GM12891 (cell line): ENCODE data around the gene SPINT2.

ENCODE experiments used
- DNase-seq: peaks from one replicate; pipeline ENCODE4 v3.0.0; 2011; ENCODE audit warnings: low spot score; ENCODE audit not compliant: insufficient read length
- FAIRE-seq: peaks from 2 replicates; lab custom pipeline; 2011; peaks lifted over from hg19 to GRCh38; lab: Jason Lieb, UNC
- PAX5 ChIP-seq: IDR thresholded peaks from 2 replicates; pipeline ENCODE4 v1.6.1; 2011; ENCODE audit warnings: low read length, moderate library complexity, mild to moderate bottlenecking; ENCODE audit not compliant: insufficient read depth, severe bottlenecking
- POLR2A ChIP-seq: IDR thresholded peaks from 2 replicates; pipeline ENCODE4 v1.6.1; 2011; ENCODE audit warnings: low read depth, low read length, control low read depth
- POLR2AphosphoS5 ChIP-seq: IDR thresholded peaks from 2 replicates; pipeline ENCODE4 v1.6.1; 2011; ENCODE audit warnings: low read depth, low read length, control low read depth
- POU2F2 ChIP-seq: IDR thresholded peaks from 2 replicates; pipeline ENCODE4 v1.6.1; 2011; ENCODE audit warnings: low read depth, mild to moderate bottlenecking, control low read depth, low read length, moderate library complexity
- SPI1 ChIP-seq: IDR thresholded peaks from 2 replicates; pipeline ENCODE4 v1.6.1; 2011; ENCODE audit warnings: low read depth, low read length, control low read depth
- TAF1 ChIP-seq: IDR thresholded peaks from 2 replicates; pipeline ENCODE4 v1.6.1; 2011; ENCODE audit warnings: low read depth, low read length, control low read depth

Gene SPINT2

DNA sequence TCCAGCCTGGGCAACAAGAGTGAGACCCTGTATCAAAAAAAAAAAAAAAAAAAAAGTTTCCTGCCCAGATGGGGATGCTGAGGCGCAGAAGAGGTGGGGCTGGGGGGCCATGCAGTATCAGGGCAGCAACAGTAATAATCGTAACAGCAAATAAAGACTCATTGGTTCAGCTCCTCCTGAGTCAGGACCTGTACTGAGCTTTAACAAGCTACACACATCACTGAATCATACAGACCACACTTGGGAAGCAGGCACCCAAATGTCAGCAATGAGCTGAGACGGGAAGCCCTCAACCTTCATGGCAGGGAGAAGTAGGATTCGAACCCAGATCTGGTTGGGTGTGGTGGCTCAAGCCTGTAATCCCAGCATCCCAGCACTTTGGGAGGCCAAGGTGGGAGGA lies 29.8 kb upstream of the SPINT2 start:
- TF ChIP-seq POLR2AphosphoS5 (no peak), TAF1 (no peak), SPI1 (no peak), PAX5 (no peak)
- DNase-seq (no peak), FAIRE-seq (no peak)

DNA sequence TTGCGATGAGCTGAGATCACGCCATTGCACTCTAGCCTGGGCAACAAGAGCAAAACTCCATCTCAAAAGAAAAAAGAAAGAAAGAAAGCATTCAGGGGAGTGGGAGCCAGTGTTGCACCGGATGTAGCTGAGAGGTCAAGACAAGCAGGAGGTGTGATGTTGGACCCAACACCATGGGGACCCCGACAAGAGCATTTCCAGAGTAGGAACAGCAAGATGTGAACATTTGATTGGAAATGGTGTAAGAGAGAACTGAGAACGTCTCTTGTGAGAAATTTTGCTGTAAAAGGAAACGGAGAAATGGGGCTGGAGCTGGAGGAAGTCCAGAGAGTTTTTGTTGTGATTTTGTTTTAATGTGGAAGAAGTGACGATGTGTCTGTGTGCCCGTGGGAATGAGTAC lies 24.6 kb upstream of the SPINT2 start:
- FAIRE-seq = no peak
- TF ChIP-seq TAF1 (no peak), SPI1 (no peak), POU2F2 (no peak), POLR2A (no peak), POLR2AphosphoS5 (no peak), PAX5 (no peak)
- DNase-seq = no peak

DNA sequence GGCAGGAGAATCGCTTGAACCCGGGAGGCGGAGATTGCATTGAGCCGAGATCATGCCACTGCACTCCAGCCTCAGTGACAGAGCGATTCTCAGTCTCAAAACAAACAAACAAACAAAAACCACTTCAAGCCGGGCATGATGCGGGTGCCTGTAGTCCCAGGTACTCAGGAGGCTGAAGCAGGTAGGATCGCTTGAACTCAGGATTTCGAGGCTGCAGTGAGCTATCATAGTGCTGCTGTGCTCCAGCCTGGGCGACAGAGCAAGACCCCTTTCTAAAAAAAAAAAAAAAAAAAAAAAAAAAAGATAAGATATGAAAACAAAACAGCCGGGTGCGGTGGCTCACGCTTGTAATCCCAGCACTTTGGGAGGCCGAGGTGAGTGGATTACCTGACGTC lies 21.1 kb upstream of the SPINT2 start:
- no peak for FAIRE-seq
- DNase-seq = no peak
- TF ChIP-seq SPI1 (no peak), POU2F2 (no peak), PAX5 (no peak), POLR2A (no peak), POLR2AphosphoS5 (no peak)

DNA sequence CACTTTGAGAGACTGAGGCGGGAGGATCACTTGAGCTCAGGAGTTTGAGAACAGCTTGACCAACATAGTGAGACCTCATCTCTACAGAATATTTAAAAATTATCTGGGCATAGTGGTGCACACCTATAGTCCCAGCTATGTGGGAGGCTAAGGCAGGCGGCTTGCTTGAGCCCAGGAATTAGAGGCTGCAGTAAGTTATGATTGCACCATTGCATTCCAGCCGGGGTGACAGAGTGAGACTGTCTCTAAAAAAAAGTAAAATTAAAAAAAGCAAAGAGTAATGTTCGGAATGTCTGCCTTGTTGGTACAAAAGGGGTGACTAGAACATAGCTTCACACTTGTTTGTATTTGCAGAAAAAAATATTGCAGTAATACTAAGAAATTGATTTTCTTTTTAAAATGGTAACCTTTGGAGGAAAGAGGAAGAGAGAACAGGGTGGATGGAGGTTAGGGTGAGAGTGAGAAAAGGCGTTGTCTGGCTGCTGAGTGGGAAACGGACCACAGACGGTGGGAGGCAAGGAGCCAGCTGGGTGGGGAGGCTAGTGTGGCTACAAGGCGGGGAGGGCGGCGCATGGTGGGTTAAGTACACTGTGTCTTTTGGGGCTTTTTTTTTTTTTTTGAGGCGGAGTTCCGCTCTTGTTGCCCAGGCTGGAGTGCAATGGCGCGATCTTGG lies 18.4 kb upstream of the SPINT2 start:
- DNase-seq = no peak
- no peak for TF ChIP-seq POU2F2
- peak; percentile 72 for TF ChIP-seq SPI1
- FAIRE-seq = no peak

DNA sequence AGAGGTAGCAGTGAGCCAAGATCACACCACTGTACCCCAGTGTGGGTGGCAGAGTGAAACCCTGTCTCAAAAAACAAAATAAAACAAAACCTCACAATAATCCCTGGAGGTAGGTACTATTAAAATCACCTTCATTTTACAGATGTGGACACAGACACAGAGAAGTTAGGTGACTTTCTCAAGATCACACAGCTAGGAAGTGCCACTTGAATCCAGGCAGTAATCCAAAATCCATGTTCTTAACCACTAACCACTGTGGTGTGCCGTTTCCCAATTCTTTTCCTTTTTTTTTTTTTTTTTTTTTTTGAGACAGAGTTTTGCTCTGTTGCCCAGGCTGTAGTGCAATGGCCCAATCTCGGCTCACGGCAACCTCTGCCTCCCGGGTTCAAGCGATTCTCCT lies 17.2 kb upstream of the SPINT2 start:
- TF ChIP-seq POLR2A (no peak), TAF1 (no peak)
- FAIRE-seq (no peak), DNase-seq (no peak)

DNA sequence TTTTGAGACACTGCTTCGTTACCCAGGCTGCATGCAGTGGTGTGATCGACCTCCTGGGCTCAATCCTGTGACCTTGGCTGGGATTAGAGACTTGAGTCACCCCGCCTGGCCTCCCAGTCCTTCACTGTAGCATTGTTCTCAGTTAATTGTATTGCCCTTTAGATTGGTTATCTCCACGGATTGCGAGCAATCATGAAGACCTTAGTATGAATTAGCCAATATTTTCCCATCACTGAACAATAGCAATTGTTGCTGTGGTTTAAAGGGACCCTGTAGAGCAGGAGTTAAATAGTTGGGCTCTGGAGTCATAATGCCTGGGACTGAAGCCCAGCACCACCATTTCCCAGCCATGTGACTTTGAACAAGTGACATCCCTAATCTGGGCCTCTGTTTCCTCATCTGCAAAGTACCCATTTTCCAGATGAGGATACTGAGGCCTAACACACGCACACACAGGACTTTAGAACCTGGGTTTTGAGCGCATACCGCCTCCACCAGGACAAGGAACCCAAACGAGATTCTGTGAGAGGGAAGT lies 16.6 kb upstream of the SPINT2 start:
- FAIRE-seq (no peak), DNase-seq (no peak)
- no peak for TF ChIP-seq POLR2AphosphoS5
- TF ChIP-seq POU2F2 = no peak
- no peak for TF ChIP-seq POLR2A
- no peak for TF ChIP-seq TAF1
- no peak for TF ChIP-seq SPI1
- no peak for TF ChIP-seq PAX5

DNA sequence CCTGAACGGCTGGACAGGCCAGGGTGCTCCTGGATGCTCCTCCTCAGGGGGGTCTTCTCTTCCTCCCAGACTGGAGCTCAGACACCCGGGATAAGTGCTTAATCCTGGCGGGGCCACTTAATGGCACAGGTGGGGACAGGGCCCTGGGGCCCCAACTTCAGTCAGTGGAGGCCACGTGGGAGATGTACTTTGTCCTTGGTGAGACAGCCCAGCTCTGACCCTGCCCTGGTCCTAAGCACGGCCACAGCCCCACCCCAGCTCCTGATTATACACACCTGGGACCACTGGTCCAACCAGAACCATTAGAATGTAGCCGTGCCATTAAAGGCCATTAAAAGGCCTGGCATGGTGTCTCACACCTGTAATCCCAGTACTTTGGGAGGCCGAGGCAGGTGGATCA lies 16.0 kb upstream of the SPINT2 start:
- no peak for TF ChIP-seq SPI1
- no peak for TF ChIP-seq POLR2AphosphoS5
- no peak for TF ChIP-seq PAX5
- no peak for TF ChIP-seq POLR2A
- TF ChIP-seq POU2F2 = no peak
- no peak for TF ChIP-seq TAF1
- DNase-seq (no peak), FAIRE-seq (no peak)

DNA sequence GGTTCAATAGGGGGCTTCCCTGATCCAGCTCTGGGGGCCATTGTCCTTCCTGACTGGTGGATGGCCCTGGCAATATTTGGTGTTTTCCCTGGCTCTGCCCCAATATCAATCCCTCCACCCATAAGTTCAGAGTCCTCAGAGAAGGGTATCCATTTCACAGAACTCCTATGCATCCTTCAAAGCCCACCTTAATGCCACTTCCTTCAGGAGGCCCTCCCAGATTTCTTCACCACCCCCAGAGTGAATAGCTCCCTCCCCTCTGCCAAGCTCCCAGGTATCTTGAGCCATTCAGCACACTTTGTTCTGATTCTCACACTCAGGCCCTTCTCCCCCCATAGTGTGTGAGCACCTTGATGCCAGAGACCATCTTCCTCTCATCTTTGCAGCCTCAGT lies 13.9 kb upstream of the SPINT2 start:
- no peak for TF ChIP-seq POU2F2
- TF ChIP-seq POLR2AphosphoS5 = no peak
- no peak for TF ChIP-seq SPI1
- no peak for TF ChIP-seq TAF1
- TF ChIP-seq PAX5 = no peak
- no peak for TF ChIP-seq POLR2A
- FAIRE-seq (no peak), DNase-seq (no peak)

DNA sequence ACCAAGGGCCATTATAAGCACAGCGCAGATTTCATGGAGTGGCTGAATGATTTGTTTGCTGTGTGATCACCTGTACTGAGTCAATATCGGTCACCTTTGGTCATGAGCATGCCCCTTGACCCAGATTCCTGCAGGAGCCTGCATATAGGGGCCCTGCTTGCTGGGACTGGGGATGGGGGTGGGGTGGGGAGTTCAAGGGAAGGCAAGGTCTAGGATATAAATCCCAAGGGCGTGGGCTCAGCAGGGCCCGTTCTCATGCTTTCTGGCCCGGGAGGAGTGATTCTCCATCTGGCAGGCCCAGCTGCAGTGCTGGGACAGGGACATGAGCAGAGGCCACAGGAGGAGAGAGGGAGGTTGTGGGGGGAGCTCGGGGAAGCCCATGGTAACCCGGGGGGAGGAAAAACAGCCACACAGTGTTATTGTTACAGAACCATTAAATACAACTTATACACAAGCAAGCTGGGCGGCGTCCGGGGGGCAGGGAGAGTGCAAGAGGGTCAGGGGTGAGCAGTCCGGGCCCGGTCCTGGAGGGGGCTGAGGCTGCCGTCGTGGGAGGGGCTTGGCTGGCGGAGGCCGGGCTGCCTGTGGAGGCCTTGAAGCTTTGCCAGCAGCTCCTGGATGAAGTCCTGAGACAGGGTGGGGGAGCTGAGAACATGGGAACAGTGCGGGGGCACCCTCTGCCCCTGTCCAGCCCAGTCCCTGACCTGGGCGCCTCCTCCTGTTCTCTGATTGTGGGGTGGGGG lies 13.4 kb upstream of the SPINT2 start:
- FAIRE-seq = peak; percentile 54
- no peak for TF ChIP-seq POLR2AphosphoS5
- TF ChIP-seq PAX5 = no peak
- no peak for DNase-seq

DNA sequence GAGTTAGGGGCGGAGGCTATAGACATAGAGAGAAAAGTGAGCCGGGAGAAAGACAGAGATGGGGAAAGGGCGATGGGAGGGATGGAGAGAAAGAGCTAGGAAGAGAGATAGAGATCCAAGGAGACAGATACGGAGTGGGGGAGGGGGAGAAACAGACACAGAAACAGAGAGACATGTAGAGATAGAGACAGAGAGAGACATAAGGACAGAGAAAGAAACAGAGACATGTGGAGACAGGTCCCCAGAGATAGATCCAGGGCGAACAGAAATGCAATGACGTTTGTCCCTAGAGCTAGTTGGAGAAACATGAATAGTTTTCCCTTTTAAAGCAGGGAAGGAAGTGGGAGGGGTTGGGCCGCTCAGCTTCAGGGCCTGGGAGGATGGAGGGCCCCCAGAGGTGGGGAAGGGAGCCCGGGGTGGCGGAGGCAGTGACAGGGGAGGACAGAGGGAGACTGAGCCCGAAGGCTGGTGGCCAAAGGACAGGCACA lies 12.8 kb upstream of the SPINT2 start:
- no peak for TF ChIP-seq POU2F2
- DNase-seq = no peak
- no peak for FAIRE-seq

DNA sequence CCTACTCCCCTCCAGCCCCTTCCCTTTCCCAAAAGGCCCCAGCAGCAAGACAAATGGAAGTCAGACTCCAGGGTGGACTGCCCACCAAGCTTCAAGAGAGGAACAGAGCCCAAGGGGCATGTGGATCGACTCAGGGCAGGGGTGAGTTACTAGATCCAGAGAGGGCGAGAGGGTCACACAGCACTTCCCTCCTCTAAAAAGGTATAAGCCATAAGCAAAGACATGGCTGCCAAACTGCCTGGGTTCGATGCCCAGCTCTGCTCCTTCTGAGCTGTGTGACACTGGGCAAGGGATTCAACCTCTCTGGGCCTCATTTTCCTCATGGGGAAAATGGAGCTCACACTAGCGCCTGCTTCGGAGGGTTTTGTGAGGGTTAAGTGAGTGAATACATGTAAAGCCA lies 12.0 kb upstream of the SPINT2 start:
- no peak for FAIRE-seq
- DNase-seq = no peak
- no peak for TF ChIP-seq SPI1
- TF ChIP-seq POU2F2 = no peak
- TF ChIP-seq POLR2A = no peak
- TF ChIP-seq TAF1 = no peak
- TF ChIP-seq PAX5 = no peak
- TF ChIP-seq POLR2AphosphoS5 = no peak
